ENCODE data around the gene NCOA7.
"Not testable (repeated sequence)": the region's sequence is repeated elsewhere in the genome, so short reads cannot be mapped to it uniquely, and the experiment has no call there.

The NCOA7 gene

GRCh38 chr6:125945378-125946141 is 154.8 kb downstream of the NCOA7 start:
- DNase-seq (ENCODE audit: low read depth, low spot score): no peak

GRCh38 chr6:125947615-125948014 is 156.9 kb downstream of the NCOA7 start:
- no peak for DNase-seq (ENCODE audit: low read depth, low spot score)

- no peak for DNase-seq (ENCODE audit: low read depth, low spot score)
Measured at GRCh38 chr6:125948455-125948854, 157.7 kb downstream of the NCOA7 start.

GRCh38 chr6:125949069-125949468 is 158.3 kb downstream of the NCOA7 start:
- no peak for DNase-seq (ENCODE audit: low read depth, low spot score)

- no peak for DNase-seq (ENCODE audit: low read depth, low spot score)
Measured at GRCh38 chr6:125950293-125950692, 159.5 kb downstream of the NCOA7 start.

- not testable (repeated sequence) for DNase-seq (ENCODE audit: low read depth, low spot score)
Measured at GRCh38 chr6:125950716-125951115, 160.0 kb downstream of the NCOA7 start.

- DNase-seq (ENCODE audit: low read depth, low spot score): no peak
Measured at GRCh38 chr6:125951323-125951722, 160.6 kb downstream of the NCOA7 start.

- no peak for DNase-seq (ENCODE audit: low read depth, low spot score)
Measured at GRCh38 chr6:125952764-125953501, 162.2 kb downstream of the NCOA7 start.

GRCh38 chr6:125953502-125953875 is 162.7 kb downstream of the NCOA7 start:
- no peak for DNase-seq (ENCODE audit: low read depth, low spot score)

GRCh38 chr6:125954735-125955339 is 164.1 kb downstream of the NCOA7 start:
- no peak for DNase-seq (ENCODE audit: low read depth, low spot score)

- DNase-seq (ENCODE audit: low read depth, low spot score): no peak
Measured at GRCh38 chr6:125955973-125956372, 165.2 kb downstream of the NCOA7 start.

GRCh38 chr6:125956506-125957390 is 166.0 kb downstream of the NCOA7 start, which contains the start of gene HINT3:
Gene HINT3 (plus strand): TSS chr6:125956770. CDS start chr6:125956978, 208 bp downstream.
- DNase-seq (ENCODE audit: low read depth, low spot score): peak; percentile 95

- no peak for DNase-seq (ENCODE audit: low read depth, low spot score)
Measured at GRCh38 chr6:125957391-125957693, 166.6 kb downstream of the NCOA7 start.

GRCh38 chr6:125957845-125958244 is 167.1 kb downstream of the NCOA7 start:
- DNase-seq (ENCODE audit: low read depth, low spot score): no peak

GRCh38 chr6:125959041-125959440 is 168.3 kb downstream of the NCOA7 start:
- no peak for DNase-seq (ENCODE audit: low read depth, low spot score)

GRCh38 chr6:125961117-125961516 is 170.4 kb downstream of the NCOA7 start:
- DNase-seq (ENCODE audit: low read depth, low spot score): no peak

- DNase-seq (ENCODE audit: low read depth, low spot score): no peak
Measured at GRCh38 chr6:125962900-125963497, 172.2 kb downstream of the NCOA7 start.

- DNase-seq (ENCODE audit: low read depth, low spot score): no peak
Measured at GRCh38 chr6:125963817-125964216, 173.1 kb downstream of the NCOA7 start.

GRCh38 chr6:125966569-125966968 is 175.8 kb downstream of the NCOA7 start:
- no peak for DNase-seq (ENCODE audit: low read depth, low spot score)

- no peak for DNase-seq (ENCODE audit: low read depth, low spot score)
Measured at GRCh38 chr6:125968493-125968892, 177.7 kb downstream of the NCOA7 start.

GRCh38 chr6:125970760-125971159 is 180.0 kb downstream of the NCOA7 start:
- no peak for DNase-seq (ENCODE audit: low read depth, low spot score)
